HepG2 (cell line): ENCODE data around the gene PFDN1. TPM values are rescaled to one million over a fixed set of nuclear protein-coding genes. Genes with fewer than 3 reads are reported as not detected.

Source experiments
- IRX3 ChIP-seq: sonication (generic); formaldehyde crosslinking; IDR thresholded peaks from 2 replicates; pipeline ENCODE4 v1.8.1; 2023; ENCODE audit warnings: mild to moderate bottlenecking, low read depth, missing genetic modification reagents, borderline replicate concordance
- MBD4 ChIP-seq: IDR thresholded peaks from 2 replicates; pipeline ENCODE4 v1.6.1; 2012; ENCODE audit warnings: low read length, inconsistent platforms, borderline replicate concordance
- MIER3 ChIP-seq: IDR thresholded peaks from 2 replicates; pipeline ENCODE4 v1.6.1; 2016; ENCODE audit warnings: missing compliant biosample characterization, borderline replicate concordance
- RERE ChIP-seq: IDR thresholded peaks from 2 replicates; pipeline ENCODE4 v1.6.1; 2016; ENCODE audit warnings: low read depth, missing genetic modification reagents, missing compliant biosample characterization
- RFXANK ChIP-seq: IDR thresholded peaks from 2 replicates; pipeline ENCODE4 v1.6.1; 2016
- TEF ChIP-seq: sonication (generic); formaldehyde crosslinking; IDR thresholded peaks from 2 replicates; pipeline ENCODE4 v1.5.0; 2020; ENCODE audit warnings: missing genetic modification reagents
- ZNF24 ChIP-seq: fragments of 450-650 bp; IDR thresholded peaks from 2 replicates; pipeline ENCODE4 v1.6.1; 2017; ENCODE audit warnings: antibody characterized with exemption, mild to moderate bottlenecking
- ZNF326 ChIP-seq: sonication (generic); formaldehyde crosslinking; IDR thresholded peaks from 2 replicates; pipeline ENCODE4 v1.4.0; 2020; ENCODE audit warnings: missing genetic modification reagents, borderline replicate concordance
- ZNF550 ChIP-seq: sonication (generic); formaldehyde crosslinking; IDR thresholded peaks from 2 replicates; pipeline ENCODE4 v1.4.0; 2020; ENCODE audit warnings: mild to moderate bottlenecking, missing genetic modification reagents, borderline replicate concordance
- ZNF558 ChIP-seq: sonication (generic); formaldehyde crosslinking; IDR thresholded peaks from 2 replicates; pipeline ENCODE4 v1.9.0; 2022; ENCODE audit warnings: mild to moderate bottlenecking, missing genetic modification reagents, borderline replicate concordance
- ZNF574 ChIP-seq: sonication (generic); formaldehyde crosslinking; IDR thresholded peaks from 2 replicates; pipeline ENCODE4 v1.4.0; 2020; ENCODE audit warnings: missing genetic modification reagents
- ZNF609 ChIP-seq: sonication (generic); formaldehyde crosslinking; IDR thresholded peaks from 2 replicates; pipeline ENCODE4 v1.4.0; 2020; ENCODE audit warnings: mild to moderate bottlenecking, missing genetic modification reagents, borderline replicate concordance
- ZNF660 ChIP-seq: sonication (generic); formaldehyde crosslinking; IDR thresholded peaks from 2 replicates; pipeline ENCODE4 v1.5.1; 2020; ENCODE audit warnings: mild to moderate bottlenecking, low read depth, missing genetic modification reagents, borderline replicate concordance
- ZNF720 ChIP-seq: sonication (generic); formaldehyde crosslinking; IDR thresholded peaks from 2 replicates; pipeline ENCODE4 v1.4.0; 2020; ENCODE audit warnings: missing genetic modification reagents
- polyA plus RNA-seq, 8 experiments: library from polyadenylated mRNA; depleted of rRNA in 3 of 8; stranded (reverse) in 7 of 8; unstranded in 1 of 8; fragments of >200 nt; fragmentation: Illumina TruSeq in 4 of 8; extraction: Trizol in 4 of 8; gene quantifications; 2 replicates each; pipeline versions ENCODE4 v1.2.1 to v1.2.3, GENCODE V29; 2011 to 2016; ENCODE audit warnings: low read depth in 4 of 8, missing spikeins in 1 of 8, mixed read lengths in 1 of 8; ENCODE audit not compliant: insufficient read depth in 1 of 8
- total RNA-seq, 5 experiments: library from RNA; depleted of rRNA; stranded (reverse); fragments of >200 nt; fragmentation: Illumina TruSeq; extraction: Trizol; gene quantifications; 2 replicates each; pipeline ENCODE4 v1.2.3, GENCODE V29; 2016; ENCODE audit warnings: low read depth in 1 of 5

The PFDN1 gene
- total and polyA plus RNA-seq, 2 of the 13 experiments (the other 11 are each of a cell fraction or from before 2014, with no cell fraction given), result 67.2 to 70.8 TPM

GRCh38 chr5:140219068-140219991 is 83.6 kb downstream of the PFDN1 start (continued):
- TF ChIP-seq ZNF609 (no peak), IRX3 (CRISPR knock-in tag) (no peak), ZNF558 (CRISPR knock-in tag) (no peak), TEF (CRISPR knock-in tag) (no peak; the same call in 1 of the 2 replicates), RERE (CRISPR knock-in tag) (no peak), ZNF24 (no peak), MIER3 (CRISPR knock-in tag) (0 out of 2 replicates have a peak, but pooled peaks have one; percentile 22), ZNF550 (no peak), RFXANK (CRISPR knock-in tag) (no peak), ZNF326 (no peak), ZNF660 (no peak), ZNF720 (CRISPR knock-in tag) (no peak), ZNF574 (CRISPR knock-in tag) (no peak; the same call in 1 of the 2 replicates), MBD4 (no peak)
